Kidney (tissue), 14 donors: ENCODE data around the gene SLC11A2. TPM values are rescaled to one million over a fixed set of nuclear protein-coding genes. Genes with fewer than 3 reads are reported as not detected.
A peak's percentile ranks its signal among the peaks of the same experiment; 100 is the strongest.
"Not testable (repeated sequence)": the region's sequence is repeated elsewhere in the genome, so short reads cannot be mapped to it uniquely, and the experiment has no call there.

Experiments
- DNase-seq, 5 donors: peaks; one replicate each; pipeline ENCODE4 v3.0.0-alpha.2; 2013 to 2020
- FAIRE-seq: peaks from 2 replicates; lab custom pipeline; 2012; peaks lifted over from hg19 to GRCh38; lab: Jason Lieb, UNC
- H3K27ac ChIP-seq, 2 donors: one replicate each; pipeline ENCODE4 v1.7.0; 2013; ENCODE audit warnings: low read depth in 2 of 2, low read length in 2 of 2, inconsistent platforms in 1 of 2
- H3K27me3 ChIP-seq: one replicate; pipeline ENCODE4 v1.7.1; 2013; ENCODE audit warnings: low read length, inconsistent platforms; ENCODE audit not compliant: control insufficient read depth, insufficient read depth
- H3K36me3 ChIP-seq, 3 donors: one replicate each; pipeline versions ENCODE4 v1.7.0 to v1.7.1; 2013; ENCODE audit warnings: low read length in 3 of 3, control low read depth in 1 of 3, inconsistent platforms in 1 of 3; ENCODE audit not compliant: insufficient read depth in 3 of 3, control insufficient read depth in 2 of 3
- H3K4me1 ChIP-seq, 3 donors: one replicate each; pipeline versions ENCODE4 v1.7.0 to v1.7.1; 2013; ENCODE audit warnings: low read length in 3 of 3, inconsistent platforms in 1 of 3, low read depth in 1 of 3; ENCODE audit not compliant: control insufficient read depth in 2 of 3, insufficient read depth in 2 of 3
- H3K4me3 ChIP-seq, 3 donors: one replicate each; pipeline versions ENCODE4 v1.7.0 to v1.8.1; 2013; ENCODE audit warnings: low read length in 3 of 3, control low read depth in 1 of 3, inconsistent platforms in 1 of 3
- H3K9ac ChIP-seq, 3 donors: one replicate each; pipeline versions ENCODE4 v1.7.0 to v1.7.1; 2013; ENCODE audit warnings: low read length in 3 of 3, control low read depth in 1 of 3, inconsistent platforms in 1 of 3
- H3K9me3 ChIP-seq, 3 donors: one replicate each; pipeline versions ENCODE4 v1.7.0 to v1.7.1; 2013; ENCODE audit warnings: low read length in 3 of 3, control low read depth in 1 of 3, inconsistent platforms in 1 of 3; ENCODE audit not compliant: control insufficient read depth in 2 of 3, insufficient read depth in 1 of 3
- CTCF ChIP-seq: IDR thresholded peaks from 3 replicates; pipeline ENCODE4 v1.5.1; 2012; ENCODE audit warnings: mild to moderate bottlenecking, moderate library complexity, borderline replicate concordance; ENCODE audit not compliant: insufficient read depth; ENCODE audit errors: extremely low read depth
- intact Hi-C: fragments of 100-400 bp; cut with DNase I; formaldehyde crosslinking; loops from one replicate; pipeline ENCODE4 v1.11.1; 2022
- polyA plus RNA-seq: library from polyadenylated mRNA; stranded (reverse); fragments of 350-450 nt; fragmentation: Illumina TruSeq; extraction: RNeasy Lipid Tissue Mini Kit (QIAGEN cat#74804); gene quantifications from one replicate; pipeline ENCODE4 v1.2.3, GENCODE V29; 2014; ENCODE audit warnings: low read depth, low replicate concordance; ENCODE audit not compliant: insufficient read depth
- total RNA-seq: library from RNA; stranded (reverse); fragmentation: NEBNext Ultra II Directional; extraction: Animal tissue kit (Norgen Biotek cat#: 25700); gene quantifications from one replicate; pipeline ENCODE4 v1.2.1, GENCODE V29; 2021
- donor health status: control.
- donor health status: control.
- donor health status: control.
- donor health status: control.
- donor health status: control.
- donor health status: DM: yes; HTN: yes; CAD: no.
- donor health status: Normal renal cell carcinoma (clear cell type).

Gene SLC11A2
- total and polyA plus RNA-seq, 2 donors from 2014 or later, result 22.3 to 90.2 TPM

GRCh38 chr12:50933459-50934124 is 92.6 kb downstream of the SLC11A2 start:
- DNase-seq, result no peak
- H3K4me3 ChIP-seq, result no peak overlapping the region
- TF ChIP-seq CTCF, result no peak
- peaks cover 0 to 8% (median 3%) of the 10 kb centered on the region in 3 donors for H3K36me3 ChIP-seq
- H3K27ac ChIP-seq, result peak overlapping the region; percentile 18 to 47
- H3K27me3 ChIP-seq, result no peaks in the 10 kb centered on the region
- H3K4me1 ChIP-seq, result peaks cover 0 to 25% (median 17%) of the 10 kb centered on the region in 3 donors
- H3K9me3 ChIP-seq, result peaks cover 0 to 6% (median 2%) of the 10 kb centered on the region in 3 donors
- no peak for FAIRE-seq
- intact Hi-C loops, result no loop called here
- no peak overlapping the region for H3K9ac ChIP-seq

GRCh38 chr12:50932787-50933280 is 93.3 kb downstream of the SLC11A2 start:
- H3K27ac ChIP-seq, result peak overlapping the region in 1 of 2 donors; percentile 47
- intact Hi-C loops, result no loop called here

GRCh38 chr12:50930477-50930876 is 95.7 kb downstream of the SLC11A2 start:
- DNase-seq, H3K9me3 ChIP-seq, intact Hi-C loops, H3K36me3 ChIP-seq, FAIRE-seq, H3K9ac ChIP-seq, H3K27me3 ChIP-seq, H3K27ac ChIP-seq, H3K4me3 ChIP-seq: not testable (repeated sequence)
- H3K4me1 ChIP-seq, result peaks cover 0 to 25% (median 23%) of the 10 kb centered on the region in 3 donors

More at GRCh38 chr12:50932787-50933280, 93.3 kb downstream of the SLC11A2 start:
- H3K9ac ChIP-seq, result no peak overlapping the region
- no peaks in the 10 kb centered on the region for H3K27me3 ChIP-seq
- peaks cover 0 to 8% (median 3%) of the 10 kb centered on the region in 3 donors for H3K36me3 ChIP-seq
- DNase-seq (no peak), FAIRE-seq (no peak)
- no peak overlapping the region for H3K4me3 ChIP-seq
- H3K9me3 ChIP-seq, result peaks cover 0 to 4% (median 2%) of the 10 kb centered on the region in 3 donors
- peaks cover 0 to 25% (median 22%) of the 10 kb centered on the region in 3 donors for H3K4me1 ChIP-seq
- TF ChIP-seq CTCF, result no peak

GRCh38 chr12:50929831-50930230 is 96.4 kb downstream of the SLC11A2 start:
- H3K36me3 ChIP-seq, result peaks cover 0 to 8% (median 3%) of the 10 kb centered on the region in 3 donors
- no peak for TF ChIP-seq CTCF
- intact Hi-C loops, result no loop called here
- H3K27me3 ChIP-seq, result no peaks in the 10 kb centered on the region
- no peak for FAIRE-seq
- no peak overlapping the region for H3K4me3 ChIP-seq
- H3K9ac ChIP-seq, result no peak overlapping the region
- no peak overlapping the region for H3K27ac ChIP-seq
- DNase-seq, result no peak
- H3K4me1 ChIP-seq, result peaks cover 0 to 25% (median 17%) of the 10 kb centered on the region in 3 donors
- H3K9me3 ChIP-seq, result no peaks in the 10 kb centered on the region

Other genes starting within 250 kb of the SLC11A2 start
- gene TMPRSS12, start 183.5 kb downstream of the SLC11A2 start, total RNA-seq, result not detected
- not detected for gene TMPRSS12, start 183.5 kb downstream of the SLC11A2 start, polyA plus RNA-seq
- gene HIGD1C, start 73.8 kb downstream of the SLC11A2 start, total RNA-seq, result not detected
- gene HIGD1C, start 73.8 kb downstream of the SLC11A2 start, polyA plus RNA-seq, result not detected
- 54.4 TPM for gene LETMD1, start 21.9 kb upstream of the SLC11A2 start, total RNA-seq
- 68.2 TPM for gene LETMD1, start 21.9 kb upstream of the SLC11A2 start, polyA plus RNA-seq
- gene CSRNP2, start 57.2 kb upstream of the SLC11A2 start, total RNA-seq, result 29.6 TPM
- gene CSRNP2, start 57.2 kb upstream of the SLC11A2 start, polyA plus RNA-seq, result 8.5 TPM
- 31.2 TPM for gene TFCP2, start 146.8 kb upstream of the SLC11A2 start, total RNA-seq
- 15.2 TPM for gene TFCP2, start 146.8 kb upstream of the SLC11A2 start, polyA plus RNA-seq
- 20.0 TPM for gene POU6F1, start 191.7 kb upstream of the SLC11A2 start, total RNA-seq
- 5.2 TPM for gene POU6F1, start 191.7 kb upstream of the SLC11A2 start, polyA plus RNA-seq
- gene DAZAP2, start 212.4 kb upstream of the SLC11A2 start, total RNA-seq, result 319 TPM
- 363 TPM for gene DAZAP2, start 212.4 kb upstream of the SLC11A2 start, polyA plus RNA-seq
- 28.5 TPM for gene SMAGP, start 244.0 kb upstream of the SLC11A2 start, total RNA-seq
- 22.8 TPM for gene SMAGP, start 244.0 kb upstream of the SLC11A2 start, polyA plus RNA-seq